Epithelial cell of esophagus (primary cell): ENCODE measurements around the gene CACNA1H.

ENCODE experiments used
- DNase-seq: peaks from one replicate; pipeline ENCODE4 v3.0.0; 2010; ENCODE audit warnings: low read depth
- H3K4me3 ChIP-seq: 2 replicates; pipeline ENCODE4 v1.5.1; 2011; ENCODE audit warnings: mild to moderate bottlenecking, low read length, control low read depth
- TF ChIP-seq, protein P1 (sequence below): IDR thresholded peaks from 2 replicates; pipeline ENCODE4 v1.5.1; 2011; ENCODE audit warnings: low read depth, mild to moderate bottlenecking, low read length, control low read depth, inconsistent platforms; ENCODE audit not compliant: insufficient read depth; ENCODE audit errors: missing control alignments

The CACNA1H gene

DNA sequence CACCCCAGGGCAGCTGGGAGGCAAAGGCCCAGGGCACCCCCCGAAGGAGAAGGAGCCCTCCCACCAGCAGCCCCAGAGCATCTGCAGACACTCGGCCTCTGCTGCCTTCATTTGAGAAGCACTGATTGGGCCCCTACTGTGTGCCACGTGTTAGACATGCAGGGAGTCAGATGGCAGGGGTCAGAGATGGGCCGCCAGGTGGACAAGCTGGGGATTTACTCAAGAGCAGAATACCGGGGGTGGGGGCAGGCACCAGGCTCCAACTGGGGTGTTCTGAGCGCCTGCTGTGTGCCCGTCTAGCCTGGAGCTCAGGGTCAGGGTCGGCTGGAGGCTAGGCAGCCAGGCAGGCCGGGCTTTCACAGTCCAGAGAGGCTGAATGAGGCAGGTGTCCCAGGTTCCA, 53.4 kb downstream of the CACNA1H start:
- no peak for DNase-seq
- TF ChIP-seq, protein P1, sequence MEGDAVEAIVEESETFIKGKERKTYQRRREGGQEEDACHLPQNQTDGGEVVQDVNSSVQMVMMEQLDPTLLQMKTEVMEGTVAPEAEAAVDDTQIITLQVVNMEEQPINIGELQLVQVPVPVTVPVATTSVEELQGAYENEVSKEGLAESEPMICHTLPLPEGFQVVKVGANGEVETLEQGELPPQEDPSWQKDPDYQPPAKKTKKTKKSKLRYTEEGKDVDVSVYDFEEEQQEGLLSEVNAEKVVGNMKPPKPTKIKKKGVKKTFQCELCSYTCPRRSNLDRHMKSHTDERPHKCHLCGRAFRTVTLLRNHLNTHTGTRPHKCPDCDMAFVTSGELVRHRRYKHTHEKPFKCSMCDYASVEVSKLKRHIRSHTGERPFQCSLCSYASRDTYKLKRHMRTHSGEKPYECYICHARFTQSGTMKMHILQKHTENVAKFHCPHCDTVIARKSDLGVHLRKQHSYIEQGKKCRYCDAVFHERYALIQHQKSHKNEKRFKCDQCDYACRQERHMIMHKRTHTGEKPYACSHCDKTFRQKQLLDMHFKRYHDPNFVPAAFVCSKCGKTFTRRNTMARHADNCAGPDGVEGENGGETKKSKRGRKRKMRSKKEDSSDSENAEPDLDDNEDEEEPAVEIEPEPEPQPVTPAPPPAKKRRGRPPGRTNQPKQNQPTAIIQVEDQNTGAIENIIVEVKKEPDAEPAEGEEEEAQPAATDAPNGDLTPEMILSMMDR, result no peak
- no peak overlapping the region for H3K4me3 ChIP-seq

DNA sequence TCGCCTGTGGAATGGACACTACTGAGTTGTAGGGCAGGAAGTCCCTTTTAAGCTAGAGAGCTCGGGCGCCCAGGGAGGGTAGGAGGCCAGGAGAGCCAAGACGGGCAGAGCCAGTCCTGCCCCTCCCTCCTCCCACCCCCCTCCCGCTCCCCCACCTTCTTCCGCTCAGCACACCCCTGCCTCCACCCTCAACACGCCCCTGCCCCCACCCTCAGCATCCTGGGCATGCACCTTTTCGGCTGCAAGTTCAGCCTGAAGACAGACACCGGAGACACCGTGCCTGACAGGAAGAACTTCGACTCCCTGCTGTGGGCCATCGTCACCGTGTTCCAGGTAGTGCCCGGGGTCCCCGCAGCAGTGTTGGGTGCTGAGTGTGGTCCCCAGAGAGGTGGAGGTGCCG, 53.9 kb downstream of the CACNA1H start:
- no peak overlapping the region for H3K4me3 ChIP-seq
- TF ChIP-seq, protein P1, result no peak
- no peak for DNase-seq

DNA sequence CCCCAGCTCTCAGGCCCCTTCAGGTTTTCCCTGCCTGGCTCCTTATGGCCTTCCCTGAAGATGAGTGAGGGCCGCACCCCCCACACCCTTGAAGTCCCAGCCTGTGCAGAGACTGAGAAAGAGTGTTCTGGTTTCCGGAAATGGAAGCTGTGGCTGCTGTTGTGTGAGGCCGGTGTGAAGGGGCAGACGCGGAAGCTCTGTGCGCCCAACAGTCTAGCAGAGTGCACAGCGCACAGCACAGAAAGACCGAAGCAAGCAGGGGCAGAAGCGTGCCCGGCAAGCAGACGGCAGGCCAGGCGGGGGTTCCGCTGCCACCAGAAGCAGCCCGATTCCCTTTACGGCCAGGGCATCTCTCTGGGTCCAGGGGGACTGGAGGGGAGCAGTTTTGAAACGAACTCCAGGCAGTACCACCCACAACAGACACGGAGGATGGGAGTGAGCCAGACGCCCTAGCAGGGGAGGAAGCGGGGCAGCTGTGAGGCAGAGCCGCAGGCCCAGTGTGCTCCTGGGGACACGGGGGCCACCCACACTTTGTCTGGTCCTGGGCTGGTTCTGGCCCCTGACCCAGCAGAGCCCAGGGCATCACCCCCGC, 55.4 kb downstream of the CACNA1H start:
- TF ChIP-seq, protein P1, result no peak
- H3K4me3 ChIP-seq, result no peak overlapping the region
- DNase-seq, result no peak

DNA sequence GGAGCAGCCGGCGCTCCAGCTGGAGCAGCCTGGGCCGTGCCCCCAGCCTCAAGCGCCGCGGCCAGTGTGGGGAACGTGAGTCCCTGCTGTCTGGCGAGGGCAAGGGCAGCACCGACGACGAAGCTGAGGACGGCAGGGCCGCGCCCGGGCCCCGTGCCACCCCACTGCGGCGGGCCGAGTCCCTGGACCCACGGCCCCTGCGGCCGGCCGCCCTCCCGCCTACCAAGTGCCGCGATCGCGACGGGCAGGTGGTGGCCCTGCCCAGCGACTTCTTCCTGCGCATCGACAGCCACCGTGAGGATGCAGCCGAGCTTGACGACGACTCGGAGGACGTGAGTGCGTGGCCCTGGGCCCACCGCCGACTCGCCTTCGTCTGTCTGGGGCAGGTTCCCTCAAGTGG, 56.2 kb downstream of the CACNA1H start:
- no peak overlapping the region for H3K4me3 ChIP-seq
- DNase-seq, result no peak
- TF ChIP-seq, protein P1, result no peak

DNA sequence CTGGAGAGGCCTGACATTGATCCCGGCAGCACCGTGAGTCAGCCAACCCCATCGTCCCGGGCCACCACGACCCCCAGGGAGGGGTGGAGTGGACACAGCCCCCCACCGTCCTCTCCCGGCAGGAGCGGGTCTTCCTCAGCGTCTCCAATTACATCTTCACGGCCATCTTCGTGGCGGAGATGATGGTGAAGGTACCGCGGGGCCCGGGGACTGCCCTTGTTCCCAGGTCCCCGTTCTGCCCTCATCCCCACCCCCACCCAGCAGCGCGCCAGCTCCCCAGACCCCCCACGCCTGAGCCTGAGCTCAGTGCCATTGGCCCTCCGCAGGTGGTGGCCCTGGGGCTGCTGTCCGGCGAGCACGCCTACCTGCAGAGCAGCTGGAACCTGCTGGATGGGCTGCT, 57.6 kb downstream of the CACNA1H start:
- DNase-seq, result no peak
- no peak overlapping the region for H3K4me3 ChIP-seq
- TF ChIP-seq, protein P1, result no peak

DNA sequence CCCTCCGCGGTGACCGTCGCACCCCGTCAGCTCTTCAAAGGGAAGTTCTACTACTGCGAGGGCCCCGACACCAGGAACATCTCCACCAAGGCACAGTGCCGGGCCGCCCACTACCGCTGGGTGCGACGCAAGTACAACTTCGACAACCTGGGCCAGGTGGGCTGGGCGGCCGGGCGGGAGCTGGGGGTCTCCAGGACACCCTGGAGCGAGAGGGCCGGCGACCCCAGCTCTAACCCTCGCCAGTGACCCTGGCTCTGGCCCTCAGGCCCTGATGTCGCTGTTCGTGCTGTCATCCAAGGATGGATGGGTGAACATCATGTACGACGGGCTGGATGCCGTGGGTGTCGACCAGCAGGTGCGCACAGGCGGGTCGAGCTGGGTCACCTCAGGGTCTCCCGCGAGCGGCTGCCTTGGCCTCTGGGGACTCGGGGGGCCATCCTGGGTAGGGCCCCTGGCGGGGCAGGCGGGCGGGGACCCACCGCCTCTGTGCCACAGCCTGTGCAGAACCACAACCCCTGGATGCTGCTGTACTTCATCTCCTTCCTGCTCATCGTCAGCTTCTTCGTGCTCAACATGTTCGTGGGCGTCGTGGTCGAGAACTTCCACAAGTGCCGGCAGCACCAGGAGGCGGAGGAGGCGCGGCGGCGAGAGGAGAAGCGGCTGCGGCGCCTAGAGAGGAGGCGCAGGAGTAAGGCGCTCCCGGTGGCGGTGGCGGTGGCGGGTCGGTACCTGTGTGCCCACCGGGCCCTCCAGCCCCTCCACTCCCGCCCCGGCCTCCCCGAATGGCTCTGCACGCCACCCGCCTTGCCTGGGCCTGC, 58.8 kb downstream of the CACNA1H start:
- H3K4me3 ChIP-seq, result no peak overlapping the region
- DNase-seq, result no peak
- TF ChIP-seq, protein P1, result no peak

DNA sequence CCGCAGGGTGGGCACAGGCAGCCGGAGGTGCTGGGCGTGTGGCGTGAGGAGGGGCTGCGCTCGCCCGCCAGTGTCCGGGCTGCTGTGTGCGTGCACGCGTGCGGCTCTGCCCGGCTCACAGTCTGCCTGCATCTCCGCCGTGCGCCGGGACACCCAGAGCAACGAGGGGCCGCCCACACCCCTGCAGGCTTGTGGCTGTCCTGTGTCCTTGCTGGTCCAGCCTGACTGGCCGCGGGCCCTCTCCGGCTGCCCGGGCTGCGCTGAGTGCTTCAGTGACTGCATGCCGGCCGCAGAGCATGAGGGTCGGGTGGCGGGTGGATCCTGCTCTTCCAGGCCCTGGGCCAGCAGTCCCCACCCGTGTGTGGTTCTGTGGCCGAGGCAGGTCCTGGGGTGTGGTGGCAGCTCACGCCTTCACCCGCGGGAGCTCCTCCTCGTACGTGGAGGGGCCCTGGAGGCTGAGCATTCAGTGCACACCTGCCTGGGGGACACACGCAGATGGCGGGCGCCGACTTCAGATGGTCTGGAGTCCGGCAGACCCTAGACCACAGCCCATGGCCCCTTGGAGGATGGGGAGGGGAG, 59.8 kb downstream of the CACNA1H start:
- DNase-seq, result no peak
- H3K4me3 ChIP-seq, result no peak overlapping the region
- TF ChIP-seq, protein P1, result no peak
